ENCODE results near the gene RASGRP2.
"Not testable (repeated sequence)": the region's sequence is repeated elsewhere in the genome, so short reads cannot be mapped to it uniquely, and the experiment has no call there.

The RASGRP2 gene

DNA sequence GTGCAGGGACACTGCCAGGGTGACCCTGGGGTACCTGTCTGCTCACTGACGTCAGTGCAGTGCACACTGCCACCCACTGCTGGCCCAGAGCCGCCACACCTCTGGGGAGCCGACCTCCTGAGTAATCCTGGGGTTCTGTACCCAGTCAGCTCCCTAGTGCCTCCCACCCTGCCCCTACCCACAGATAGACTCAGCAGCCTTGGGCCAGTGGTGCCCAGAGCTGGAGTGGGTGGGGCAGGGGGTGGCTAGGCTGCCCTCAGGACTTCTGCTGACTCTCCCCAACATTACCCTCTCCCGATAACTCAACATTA, 26.7 kb downstream of the RASGRP2 start:
- no peak for DNase-seq

DNA sequence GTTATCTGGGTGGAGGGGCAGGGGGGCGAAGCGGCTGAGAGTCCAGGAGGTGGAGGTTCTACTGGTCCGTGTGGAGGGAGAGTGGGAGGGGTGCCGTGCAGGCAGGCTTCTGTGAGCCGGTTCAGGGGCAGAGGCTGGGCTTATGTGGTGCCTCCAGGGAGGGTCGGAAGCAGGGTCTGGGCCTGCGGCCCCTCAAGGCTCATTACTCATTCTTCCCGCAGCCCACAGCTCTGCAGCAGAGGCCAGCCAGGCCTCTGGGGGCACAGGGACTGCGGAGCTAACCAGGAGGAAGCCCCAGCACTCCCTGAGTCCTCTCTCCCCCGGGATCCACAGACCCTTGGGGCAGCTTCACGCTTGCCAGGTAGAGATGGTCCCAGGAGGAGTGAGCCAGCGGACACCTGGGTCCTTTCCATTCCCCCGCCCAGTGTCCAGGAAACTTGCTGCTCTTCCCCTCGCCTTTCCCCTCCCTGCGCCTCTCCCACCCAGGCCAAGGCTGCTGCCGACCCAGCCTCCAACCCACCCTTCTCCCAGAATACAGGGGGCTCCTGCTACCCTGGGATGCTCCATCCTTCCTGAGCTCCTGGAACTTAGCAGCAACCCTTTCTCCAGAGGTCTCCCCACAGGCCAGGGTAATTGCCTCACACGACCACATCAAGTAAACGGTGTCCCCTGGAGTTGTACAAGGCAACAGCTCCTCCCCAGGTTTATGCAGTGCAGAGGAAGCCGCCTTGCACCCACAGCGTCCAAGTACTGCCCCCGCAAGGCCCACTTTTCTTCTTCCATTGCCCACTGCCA, 27.3 kb downstream of the RASGRP2 start:
- no peak for DNase-seq

DNA sequence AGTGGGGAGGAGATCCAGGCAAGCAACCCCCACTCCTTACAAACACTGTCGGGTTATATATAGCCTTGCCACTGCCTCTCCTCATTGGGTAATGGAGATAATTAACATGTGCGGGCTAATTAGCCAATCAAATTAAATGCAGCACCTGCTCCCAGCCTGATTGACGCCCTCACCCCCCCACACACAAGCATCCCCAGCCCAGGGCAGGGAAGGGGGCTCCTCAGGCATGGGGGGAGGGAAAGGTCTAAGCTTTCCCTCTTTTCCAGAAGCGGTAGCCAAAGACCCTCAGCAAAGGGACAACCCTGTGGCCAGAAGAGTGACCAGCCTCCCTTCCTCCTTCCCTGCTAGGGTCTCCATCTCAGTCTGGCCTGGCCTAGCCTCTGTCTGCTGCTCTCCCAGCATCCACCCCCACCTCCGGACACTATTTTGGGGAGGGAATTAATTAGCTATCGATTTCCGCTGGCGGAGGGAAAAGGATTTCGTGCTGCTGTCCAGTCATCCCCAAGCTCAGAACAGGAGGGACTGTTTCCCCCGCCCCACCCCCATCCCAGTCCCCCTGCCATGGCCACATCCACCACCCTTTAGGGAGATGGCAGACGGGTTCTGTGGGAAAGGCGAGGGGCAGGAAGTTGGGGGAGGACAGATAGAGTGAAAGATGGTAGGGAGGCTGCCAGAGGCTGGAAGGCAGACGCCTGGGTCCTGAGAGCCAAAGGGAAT, 28.0 kb downstream of the RASGRP2 start:
- no peak for DNase-seq

GRCh38 chr11:64715110-64715509, 28.8 kb downstream of the RASGRP2 start:
- no peak for DNase-seq

DNA sequence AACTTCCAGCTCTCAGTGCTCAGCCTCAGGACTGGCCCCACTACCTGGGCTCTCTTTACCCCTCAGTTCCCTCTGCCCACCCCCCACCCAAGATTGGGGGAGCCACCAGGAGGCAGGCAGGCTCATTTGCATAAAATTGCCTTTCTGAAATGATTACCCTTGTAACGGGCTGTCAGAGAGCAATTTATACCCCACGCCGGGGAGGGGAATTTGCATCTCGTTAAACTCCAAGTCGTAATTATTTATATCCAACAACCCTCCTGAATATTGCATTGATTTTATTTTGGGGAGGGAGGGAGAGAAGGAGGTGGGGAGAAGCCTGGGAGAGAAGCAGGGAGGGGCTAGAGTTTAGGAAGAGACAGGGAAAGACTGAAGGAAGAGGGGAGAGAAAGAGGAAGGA, 29.3 kb downstream of the RASGRP2 start:
- DNase-seq, result no peak

DNA sequence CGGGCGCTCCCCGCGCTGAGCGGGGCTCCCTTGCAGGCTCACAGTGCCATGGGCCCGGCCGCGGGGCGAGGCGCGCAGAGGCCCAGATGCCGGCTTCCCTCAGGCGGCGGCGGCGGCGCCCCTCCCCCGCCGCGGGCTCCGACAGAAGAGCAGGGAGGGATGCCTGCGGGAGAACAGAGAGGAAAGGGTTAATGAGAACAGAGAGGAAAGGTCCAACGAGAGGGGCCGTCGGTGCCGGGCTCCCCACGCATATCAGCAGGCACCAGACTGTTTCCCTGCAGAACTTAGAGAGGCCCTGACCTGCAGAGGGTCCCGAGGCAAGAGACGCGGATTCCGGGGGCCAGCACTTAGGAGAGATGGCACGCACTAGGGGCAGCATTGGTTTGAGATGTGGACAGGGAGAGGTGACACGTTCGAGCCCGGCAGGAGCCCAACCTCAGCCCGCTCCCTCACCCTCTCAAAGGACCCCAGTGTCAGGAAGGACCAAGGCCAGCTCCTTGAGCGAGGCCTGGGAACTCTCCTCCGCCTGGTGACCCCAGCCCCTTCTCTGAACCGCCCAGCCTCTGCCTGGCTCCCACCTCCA, 30.1 kb downstream of the RASGRP2 start:
- DNase-seq, result no peak

- DNase-seq, result no peak
Observed at GRCh38 chr11:64713016-64713707, 30.8 kb downstream of the RASGRP2 start.

- no peak for DNase-seq
Observed at GRCh38 chr11:64712430-64713015, 31.4 kb downstream of the RASGRP2 start.

DNA sequence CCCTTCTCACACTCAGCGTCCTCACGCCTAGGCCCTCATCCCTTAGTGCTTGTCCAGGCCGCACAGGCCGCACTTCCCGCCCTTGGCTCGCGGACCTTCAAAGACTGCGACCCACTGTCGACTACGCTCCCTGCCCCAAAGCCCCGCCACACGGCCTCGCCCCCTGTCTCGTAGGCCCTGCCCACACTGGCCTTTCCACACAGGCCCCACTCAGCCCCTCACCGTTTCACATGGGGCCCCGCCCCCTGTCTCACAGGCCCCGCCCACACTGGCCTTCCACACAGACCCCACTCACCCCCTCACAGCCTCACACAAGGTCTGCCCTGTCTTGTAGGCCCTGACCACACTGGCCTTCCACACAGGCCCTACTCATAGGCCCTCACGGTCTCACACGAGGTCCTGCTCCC, 32.0 kb downstream of the RASGRP2 start:
- no peak for DNase-seq

- DNase-seq, result no peak
Observed at GRCh38 chr11:64711138-64711955, 32.6 kb downstream of the RASGRP2 start.

DNA sequence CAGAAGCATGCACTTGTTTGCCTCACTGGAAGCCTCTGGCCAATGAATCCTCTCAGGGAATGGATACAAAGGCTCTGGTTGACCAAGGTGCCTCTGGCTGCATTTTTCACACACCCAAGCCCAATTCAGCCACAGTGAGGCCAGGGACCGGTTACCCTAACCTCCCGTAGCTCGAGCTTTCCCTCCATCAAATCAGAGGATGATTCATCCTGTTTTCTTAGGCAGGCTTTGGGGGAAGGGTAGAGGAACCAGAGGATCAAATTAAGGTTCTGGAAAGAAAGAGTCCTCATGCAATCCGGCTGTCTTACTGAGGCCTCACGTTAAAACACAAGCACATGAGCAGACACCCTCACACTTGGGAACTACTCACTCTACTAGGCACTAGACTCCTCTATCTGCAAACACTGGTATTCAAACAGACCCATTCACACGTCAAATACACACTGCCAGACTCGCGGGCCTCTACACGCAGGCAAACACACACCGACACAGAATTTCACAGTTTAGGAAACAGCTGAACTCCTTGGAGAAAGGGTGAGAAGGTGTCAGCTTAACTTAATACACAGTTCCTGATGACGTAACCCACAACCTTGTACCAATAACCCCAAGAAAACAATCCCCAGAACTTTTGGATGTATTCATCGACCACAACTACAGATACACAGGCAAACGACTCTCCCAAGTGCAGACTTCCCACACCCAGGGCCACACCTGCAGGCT, 33.4 kb downstream of the RASGRP2 start:
- no peak for DNase-seq

DNA sequence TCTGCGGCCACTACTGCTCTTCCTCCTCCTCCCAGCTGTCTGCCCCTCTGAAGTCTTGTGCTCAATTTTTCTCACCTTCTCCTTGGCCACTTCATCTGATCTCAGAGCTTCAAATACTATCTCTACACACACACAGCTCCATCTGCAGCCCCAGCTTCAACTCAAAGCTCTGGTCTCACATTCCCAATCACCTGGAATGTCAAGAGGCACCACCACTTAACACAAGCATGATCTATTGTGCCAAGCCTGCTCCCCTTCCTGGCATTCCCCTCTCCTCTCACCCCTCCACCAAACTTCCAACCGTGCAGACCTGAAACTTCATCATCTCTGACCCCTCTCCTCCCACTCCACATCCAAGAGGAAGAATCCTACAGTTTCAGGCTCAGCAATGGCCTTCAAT, 38.4 kb downstream of the RASGRP2 start:
- no peak for DNase-seq

DNA sequence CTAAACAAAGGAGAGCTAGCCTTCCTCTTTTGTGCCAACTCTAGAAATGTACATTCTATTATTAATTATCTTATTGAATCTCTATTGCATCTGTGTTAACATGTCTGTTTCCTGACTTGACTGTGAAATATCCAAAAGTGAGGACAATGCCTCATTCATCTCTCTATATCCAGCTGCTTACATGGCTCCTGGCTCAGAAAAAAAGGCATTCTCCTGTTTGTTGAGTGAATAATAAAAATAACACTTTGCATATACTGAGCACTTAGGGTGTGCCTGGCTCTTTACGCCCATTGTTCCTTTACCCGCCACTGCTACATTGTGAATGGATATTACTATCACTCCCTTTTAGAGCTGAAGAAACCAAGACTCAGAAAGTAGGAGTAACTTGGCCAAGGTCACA, 40.9 kb downstream of the RASGRP2 start:
- DNase-seq, result no peak

DNA sequence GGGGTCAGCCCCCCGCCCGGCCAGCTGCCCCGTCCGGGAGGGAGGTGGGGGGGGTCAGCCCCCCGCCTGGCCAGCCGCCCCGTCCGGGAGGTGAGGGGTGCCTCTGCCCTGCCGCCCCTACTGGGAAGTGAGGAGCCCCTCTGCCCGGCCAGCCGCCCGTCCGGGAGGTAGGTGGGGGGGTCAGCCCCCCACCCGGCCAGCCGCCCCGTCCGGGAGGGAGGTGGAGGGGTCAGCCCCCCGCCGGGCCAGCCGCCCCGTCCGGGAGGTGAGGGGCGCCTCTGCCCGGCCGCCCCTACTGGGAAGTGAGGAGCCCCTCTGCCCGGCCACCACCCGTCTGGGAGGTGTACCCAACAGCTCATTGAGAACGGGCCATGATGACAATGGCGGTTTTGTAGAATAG, 42.0 kb downstream of the RASGRP2 start:
- DNase-seq, result not testable (repeated sequence)

DNA sequence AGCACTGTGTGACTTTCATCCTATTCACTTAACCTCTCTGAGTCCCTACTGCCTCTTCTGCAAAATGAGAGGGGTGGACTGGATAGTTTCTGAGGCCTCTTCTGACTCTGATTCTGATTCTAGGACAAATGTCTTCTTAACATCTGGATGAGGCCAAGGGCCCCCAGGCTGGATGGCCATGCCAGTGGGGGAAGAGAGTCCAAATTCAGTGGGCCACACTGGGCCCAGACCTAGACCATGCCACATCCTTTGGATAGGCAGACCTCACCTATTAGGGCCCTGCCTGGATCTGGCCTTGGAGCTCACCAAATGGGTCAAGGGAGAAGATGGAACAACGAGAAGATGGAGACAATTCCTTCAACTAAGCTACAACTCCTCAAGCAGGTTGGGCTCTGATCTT, 45.5 kb downstream of the RASGRP2 start:
- DNase-seq, result no peak

DNA sequence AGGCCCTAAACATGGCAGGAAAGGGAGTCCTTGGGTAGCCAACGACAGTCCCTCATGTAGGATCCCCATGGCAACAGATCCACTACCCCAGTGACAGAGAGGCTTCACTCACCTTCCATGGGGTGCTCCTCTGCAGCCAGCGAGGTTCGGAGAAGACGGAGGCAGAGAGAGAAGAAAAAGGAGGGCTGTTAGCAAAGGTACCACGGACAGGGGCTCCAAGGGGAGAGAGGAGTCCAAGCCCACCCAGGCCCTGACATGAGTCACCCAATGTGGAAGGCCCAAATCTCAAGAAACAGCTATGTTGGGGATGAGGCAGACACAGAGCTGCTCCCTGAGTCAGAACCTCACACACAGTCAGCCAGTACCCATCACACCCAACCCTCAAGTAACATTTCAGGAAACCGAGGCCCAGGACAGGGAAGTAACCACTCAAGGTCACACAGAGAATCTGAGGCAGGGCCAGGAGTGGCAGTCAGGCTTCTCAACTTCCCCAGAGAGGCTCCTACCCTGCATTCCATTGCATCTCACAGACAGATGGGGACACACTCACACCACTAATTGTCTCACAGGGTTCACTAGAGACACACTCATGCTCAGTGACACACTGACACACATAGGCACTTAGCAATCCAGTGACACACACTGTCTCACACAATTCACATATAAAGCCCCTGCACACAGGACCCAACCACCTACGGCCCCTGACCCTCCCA, 46.1 kb downstream of the RASGRP2 start:
- no peak for DNase-seq

DNA sequence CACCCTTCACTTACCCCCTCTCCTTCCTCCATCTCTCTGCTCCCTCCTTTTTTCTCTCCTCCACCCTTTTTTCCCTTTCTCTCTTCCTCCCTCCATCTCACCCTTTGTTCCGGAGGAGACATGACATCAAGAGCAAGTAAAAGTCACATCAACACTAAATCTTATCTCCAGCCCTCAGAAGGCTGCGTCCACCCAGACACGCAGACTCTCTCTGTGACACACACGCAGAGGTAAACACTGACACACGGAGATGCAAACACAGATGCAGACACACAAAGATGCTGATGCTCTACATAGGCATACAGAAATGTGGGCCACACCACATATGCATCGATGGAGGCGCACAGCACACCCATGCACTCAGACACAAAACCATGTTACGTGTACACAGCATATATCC, 47.9 kb downstream of the RASGRP2 start:
- DNase-seq, result no peak

- no peak for DNase-seq
Observed at GRCh38 chr11:64695548-64695947, 48.4 kb downstream of the RASGRP2 start.

DNA sequence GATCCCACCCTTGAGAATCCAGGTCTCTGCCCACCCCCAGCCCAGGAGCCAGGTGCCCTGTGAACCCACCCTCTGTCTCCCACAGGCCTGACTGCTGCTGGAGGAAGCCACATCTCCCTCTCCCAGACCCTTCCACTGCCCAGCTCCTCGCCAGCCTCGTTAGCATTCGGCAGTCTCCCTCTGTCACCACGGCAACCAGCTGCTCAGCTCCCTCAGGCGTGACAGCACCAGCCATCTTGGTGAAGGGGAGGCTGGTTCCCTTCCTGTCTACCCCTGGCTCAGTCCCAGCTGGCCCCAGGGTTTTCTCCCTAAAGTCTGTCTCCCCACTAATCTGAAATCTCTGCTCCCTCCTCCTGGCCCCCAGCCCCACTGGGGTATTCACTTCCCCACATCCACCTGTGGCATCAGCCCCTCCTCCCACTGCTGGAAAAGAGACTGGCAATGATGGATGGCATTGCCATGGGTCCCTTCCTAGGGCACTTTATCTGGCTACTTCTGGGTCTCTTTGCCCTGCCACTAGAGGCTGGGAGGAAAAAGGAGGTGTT, 49.0 kb downstream of the RASGRP2 start:
- DNase-seq, result peak; percentile 38

DNA sequence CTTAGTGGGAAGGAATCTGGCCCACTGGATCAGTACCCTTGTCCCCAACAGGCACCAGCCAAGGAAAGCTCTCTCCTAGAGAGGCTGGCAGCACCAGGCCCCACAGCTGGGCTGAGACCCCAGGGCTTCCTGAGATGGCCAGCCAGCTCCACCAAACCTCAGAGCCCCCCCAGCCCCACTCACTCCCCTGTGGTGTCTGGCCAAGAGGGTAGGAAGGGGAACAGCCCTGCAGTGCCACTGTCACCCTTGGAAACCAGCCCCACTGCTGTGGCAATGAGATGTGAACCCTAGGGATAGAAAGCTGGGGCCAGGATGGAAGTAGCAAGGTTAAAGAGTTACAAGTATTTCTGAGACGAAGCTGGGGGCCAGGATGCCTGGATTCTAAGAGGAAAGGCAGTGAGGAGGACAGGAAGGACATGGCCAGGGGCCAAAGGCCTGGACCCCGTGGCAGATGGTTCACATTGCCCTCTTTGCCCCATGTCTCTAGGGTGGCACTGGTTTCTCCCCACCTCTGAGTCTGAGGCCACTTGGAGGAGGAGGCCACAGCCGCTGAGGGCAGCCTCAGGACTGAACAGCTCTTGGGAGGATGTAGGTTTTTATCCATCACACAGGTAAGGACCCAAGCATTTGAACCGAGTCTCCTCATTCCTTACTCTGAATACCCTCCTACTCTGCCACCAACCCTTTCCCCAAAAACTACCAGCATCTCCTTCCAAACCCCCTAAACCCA, 49.8 kb downstream of the RASGRP2 start:
- DNase-seq, result no peak

Data from NCI-H524 treated with DMSO at 0.1 percent for 48 hours (cell line).